ENCODE results near the gene TRABD.

TRABD gene

GRCh38 chr22:50175921-50176849, 9.5 kb upstream of the TRABD start:
- no peak for DNase-seq

- DNase-seq = no peak
These were observed 8.7 kb upstream of the TRABD start for GRCh38 chr22:50176850-50177536.

DNA sequence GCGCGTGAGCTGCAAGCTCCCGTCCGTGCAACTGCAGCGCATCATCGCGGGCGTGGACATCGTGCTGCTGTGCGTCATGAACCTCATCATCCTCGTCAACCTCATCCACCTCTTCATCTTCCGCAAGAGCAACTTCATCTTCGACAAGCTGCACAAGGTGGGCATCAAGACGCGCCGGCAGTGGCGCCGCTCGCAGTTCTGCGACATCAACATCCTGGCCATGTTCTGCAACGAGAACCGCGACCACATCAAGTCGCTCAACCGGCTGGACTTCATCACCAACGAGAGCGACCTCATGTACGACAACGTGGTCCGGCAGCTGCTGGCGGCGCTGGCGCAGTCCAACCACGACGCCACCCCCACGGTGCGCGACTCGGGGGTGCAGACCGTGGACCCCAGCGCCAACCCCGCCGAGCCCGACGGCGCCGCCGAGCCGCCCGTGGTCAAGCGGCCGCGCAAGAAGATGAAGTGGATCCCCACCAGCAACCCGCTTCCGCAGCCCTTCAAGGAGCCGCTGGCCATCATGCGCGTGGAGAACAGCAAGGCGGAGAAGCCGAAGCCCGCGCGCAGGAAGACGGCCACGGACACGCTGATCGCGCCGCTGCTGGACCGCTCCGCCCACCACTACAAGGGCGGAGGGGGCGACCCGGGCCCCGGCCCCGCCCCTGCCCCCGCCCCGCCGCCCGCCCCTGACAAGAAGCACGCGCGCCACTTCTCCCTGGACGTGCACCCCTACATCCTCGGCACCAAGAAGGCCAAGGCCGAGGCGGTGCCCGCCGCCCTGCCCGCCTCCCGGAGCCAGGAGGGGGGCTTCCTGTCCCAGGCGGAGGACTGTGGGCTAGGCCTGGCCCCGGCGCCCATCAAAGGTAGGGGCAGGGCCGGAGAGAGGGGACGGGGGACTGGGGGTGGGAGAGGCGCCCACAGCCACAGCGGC, 7.9 kb upstream of the TRABD start:
- no peak for DNase-seq

DNA sequence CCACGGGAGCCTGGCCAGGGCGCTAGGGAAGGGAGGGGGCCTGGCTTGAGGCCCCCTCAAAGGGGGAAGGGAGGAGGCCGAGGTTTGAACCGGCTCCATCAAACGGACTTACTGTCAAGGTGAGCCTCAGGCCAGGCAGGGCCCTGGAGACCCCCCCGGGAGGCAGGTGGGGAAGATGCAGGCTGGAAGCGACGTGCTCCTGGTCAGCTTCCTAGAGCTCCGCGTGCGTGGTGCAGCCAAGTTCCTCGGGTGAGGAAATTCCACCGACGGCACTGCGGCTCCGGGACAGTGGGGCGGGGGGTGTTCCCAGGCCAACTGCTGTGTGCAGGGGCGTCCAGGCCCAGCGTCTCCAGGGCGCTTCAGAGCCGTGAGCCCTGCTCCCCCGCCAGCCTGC, 7.2 kb upstream of the TRABD start:
- no peak for DNase-seq

- no peak for DNase-seq
These were observed 6.5 kb upstream of the TRABD start for GRCh38 chr22:50178871-50179869.

DNA sequence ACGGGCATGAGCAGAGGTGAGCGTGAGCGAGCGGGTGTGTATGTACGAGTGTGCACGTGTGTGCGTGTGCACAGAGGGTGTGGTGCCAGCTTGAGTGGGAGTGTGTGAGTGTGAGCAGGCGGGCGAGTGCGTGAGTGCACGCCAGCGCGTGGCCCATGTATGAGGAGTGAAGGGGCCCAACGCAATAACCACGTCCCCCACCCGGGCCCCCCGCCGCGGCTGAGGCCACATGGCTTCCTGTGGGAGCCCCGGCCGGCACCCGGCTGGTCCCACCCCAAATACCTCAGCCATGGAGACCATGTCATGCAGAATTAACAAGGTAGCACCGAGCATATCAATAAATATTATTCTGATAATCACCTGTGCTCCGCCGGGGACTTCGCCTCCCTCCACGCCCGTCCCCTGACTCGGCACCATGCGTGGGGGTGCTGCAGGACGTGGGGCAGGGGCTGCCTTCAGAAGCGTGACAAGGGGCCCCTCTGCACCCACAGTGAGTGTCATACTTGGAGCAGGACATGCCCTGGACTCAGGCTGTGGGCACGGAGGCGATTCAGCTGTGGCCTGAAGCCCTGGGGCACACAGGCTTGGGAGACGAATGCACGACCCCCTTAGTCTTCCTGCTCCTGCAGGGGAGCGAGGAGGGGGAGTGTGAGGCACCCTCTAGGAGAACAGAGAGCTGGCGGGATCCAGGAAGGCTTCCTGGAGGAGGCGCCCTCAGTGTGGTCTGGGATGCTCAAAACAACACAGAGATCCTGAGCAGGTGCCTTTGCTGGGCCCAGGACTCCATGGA, 5.6 kb upstream of the TRABD start:
- DNase-seq = no peak

- DNase-seq = no peak
These were observed 4.8 kb upstream of the TRABD start for GRCh38 chr22:50180727-50181521.

DNA sequence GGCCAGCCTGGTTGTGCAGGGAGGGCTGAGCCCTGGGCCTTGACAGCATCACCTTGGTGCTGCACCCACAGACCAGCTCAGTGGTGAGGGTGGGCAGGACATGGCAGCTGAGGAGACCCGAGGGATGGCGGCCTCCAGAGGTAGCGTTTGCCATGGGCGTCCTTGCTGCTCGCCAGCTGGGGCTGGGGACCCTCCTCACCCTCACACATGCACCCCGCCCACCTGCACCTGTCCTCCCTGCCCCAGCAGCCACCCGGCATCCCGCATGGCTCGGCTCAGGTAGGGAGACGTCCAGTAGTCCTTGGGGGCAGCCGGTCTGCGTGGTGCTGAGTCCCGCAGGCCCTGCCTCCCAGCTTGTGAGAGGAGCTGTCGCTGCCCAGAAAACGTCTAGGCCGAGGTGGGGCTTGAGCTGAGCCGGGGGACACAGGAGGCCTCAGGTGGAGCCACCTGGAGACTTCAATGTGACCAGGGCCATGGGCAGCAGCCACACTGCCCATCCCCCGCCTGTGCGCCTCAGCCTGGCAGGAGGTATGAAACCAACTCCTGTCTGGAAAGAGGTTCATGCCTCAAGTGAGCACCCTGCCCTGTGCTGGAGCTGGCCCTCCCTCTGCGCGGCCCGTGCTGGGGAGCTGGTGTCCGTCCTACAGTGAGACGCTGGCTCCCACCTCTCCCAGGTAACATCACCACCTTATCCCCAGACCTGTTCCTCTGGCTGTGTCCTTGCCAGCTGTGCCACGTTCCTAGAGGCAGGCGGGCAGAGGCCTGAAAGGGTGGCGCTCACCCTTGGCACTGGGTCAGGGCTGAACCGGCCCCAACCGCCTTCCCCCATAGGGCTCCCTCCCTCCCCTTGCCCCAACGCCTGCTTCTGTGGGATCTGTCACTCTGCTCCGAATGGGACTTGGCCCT, 3.3 kb upstream of the TRABD start:
- DNase-seq = no peak

DNA sequence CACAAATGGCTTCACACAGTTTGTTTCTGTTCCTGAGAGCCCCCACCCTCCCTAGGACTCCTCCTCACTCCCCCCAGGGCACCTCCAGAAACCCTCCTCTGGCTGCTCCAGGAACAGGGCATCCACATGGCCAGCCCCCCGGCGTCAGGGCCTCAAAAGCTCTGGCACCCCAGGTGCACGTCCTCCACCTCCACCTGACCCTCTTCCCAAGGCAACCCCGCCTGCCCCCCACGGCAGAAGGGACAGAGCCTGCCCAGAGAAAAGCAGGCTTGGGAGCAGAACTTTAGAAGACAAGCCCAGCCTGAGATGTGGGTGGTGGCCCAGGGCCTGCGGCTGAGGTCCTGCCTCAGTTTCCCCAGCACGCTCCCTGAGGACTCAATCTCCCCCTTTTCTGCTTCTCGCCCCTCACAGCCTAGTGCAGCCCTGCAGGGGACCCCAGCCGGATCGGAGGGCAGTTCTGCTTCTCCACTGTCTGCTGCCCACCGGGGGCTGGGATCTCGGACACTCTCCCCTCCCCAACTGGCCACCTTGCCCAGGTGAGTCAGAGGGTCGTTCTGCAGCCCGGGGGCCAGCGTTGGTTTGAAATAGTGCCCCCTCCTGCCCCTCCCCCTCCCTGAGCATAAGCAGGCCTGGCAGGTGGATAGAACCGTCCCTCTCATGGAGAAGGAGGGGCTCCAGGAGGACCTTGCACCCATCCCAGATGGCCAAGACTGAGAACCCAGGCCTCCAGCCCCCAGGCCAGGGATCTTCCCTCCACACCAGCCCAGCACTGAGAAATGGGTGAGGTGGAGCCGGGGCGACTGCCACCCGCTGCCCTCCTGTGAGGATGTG, 2.4 kb upstream of the TRABD start:
- no peak for DNase-seq

- DNase-seq = no peak
These were observed 1.5 kb upstream of the TRABD start for GRCh38 chr22:50184004-50184901.

GRCh38 chr22:50184902-50185374, 775 bp upstream of the TRABD start:
- no peak for DNase-seq

- no peak for DNase-seq
These were observed 535 bp downstream of the TRABD start for GRCh38 chr22:50186181-50186714.

DNA sequence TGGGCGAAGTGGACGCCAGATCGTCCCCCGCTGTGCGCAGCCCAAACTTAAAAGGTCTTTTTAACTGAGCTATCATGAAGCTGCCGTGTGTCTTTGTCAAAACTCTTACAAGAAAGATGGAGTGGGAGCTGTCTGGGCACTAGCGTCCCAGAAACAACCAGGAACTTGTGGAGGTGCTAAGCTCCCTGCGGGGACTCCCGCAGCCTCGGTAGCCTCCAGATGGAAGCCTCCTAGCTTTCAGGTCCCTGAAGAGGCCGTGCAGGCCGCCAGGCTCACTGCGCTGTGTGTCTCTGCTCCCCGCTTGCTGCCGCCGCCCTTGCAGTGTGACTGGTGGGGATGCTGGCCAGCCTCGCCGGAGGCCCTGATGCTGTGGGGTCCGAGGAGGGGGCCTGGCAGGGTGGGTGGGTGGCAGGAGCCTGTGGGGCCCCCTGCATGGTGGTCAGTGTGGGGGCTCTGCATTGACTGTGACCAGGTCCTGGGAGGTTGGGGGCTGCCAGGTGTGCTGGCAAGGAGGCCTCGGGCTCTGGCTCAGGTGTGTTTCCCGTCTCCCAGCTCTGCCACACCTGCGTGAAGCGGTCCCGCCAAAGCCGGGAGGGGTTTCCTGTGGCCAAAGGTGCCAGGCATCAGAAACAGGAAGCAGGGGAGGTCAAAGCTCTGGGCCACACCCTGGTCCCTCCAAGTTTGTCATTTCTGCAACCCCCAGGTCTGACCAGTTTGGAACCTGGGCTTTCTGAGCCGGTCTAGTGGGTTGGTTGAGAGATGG, 1.2 kb downstream of the TRABD start:
- DNase-seq = no peak

DNA sequence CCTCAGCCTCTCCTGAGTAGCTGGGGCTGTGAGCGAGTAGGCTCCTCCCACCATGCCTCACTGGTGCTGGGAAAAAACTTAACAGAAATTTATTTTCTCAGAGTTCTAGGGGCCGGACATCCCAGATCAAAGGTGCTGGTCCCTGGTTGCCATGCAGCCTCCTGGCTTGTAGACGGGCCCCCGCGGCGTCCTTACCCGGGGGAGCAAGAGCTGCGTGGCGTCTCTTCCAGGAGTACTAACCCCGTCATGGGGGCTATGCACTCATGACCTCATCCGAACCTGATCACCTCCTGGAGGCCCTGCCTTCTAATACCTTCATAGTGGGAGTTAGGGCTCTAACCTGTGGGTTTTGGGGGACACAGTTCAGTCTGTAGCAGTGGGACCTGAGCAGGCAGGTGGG, 2.6 kb downstream of the TRABD start:
- DNase-seq = no peak

DNA sequence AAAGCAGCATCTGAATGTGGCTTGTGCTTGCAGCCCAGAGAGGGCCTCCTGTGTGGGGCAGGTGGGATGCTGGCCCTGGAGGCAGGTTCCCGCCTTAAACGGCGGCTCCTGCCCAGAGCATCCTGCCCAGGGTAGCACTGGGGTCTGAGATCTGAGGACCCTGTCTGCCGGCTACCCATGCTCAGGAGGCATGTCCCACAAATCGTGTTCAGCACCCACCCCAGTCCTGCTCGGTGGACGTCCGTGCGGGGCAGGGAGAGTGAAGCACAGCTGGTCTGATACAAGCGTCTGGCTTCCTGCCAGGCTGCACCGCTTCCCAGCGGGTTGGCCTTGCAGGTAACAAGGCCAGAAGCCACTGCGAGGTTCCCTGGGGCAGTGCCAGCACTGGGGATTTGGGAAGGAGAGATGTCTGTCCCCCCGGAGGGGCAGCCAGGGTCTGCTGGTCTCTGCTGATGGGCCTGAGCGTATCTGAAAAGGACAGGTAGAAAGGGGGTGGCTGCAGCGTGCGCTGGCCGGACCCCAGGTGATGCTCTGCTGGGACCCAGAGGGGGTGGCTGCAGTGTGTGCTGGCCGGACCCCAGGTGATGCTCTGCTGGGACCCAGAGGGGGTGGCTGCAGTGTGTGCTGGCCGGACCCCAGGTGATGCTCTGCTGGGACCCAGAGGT, 3.6 kb downstream of the TRABD start:
- DNase-seq = no peak

Measured in activated CD8-positive, alpha-beta memory T cell treated with anti-CD3 and anti-CD28 coated beads for 24 hours (primary cell).